Right lung (tissue), 5 donors: Measurements from ENCODE around the gene ATG16L1. TPM values are rescaled to one million over a fixed set of nuclear protein-coding genes. Genes with fewer than 3 reads are reported as not detected.

ENCODE experiments used
- DNase-seq, 2 donors: peaks; one replicate each; pipeline ENCODE4 v3.0.0-alpha.2; 2013
- polyA plus RNA-seq, 5 donors: library from polyadenylated mRNA; unstranded; fragments of 120-200 nt; gene quantifications; one replicate each; pipeline versions ENCODE4 v1.2.1 to v1.2.3, GENCODE V29; 2013; ENCODE audit warnings: inconsistent platforms in 1 of 5, low replicate concordance in 1 of 5; ENCODE audit not compliant: insufficient read length in 5 of 5, insufficient read depth in 1 of 5

The ATG16L1 gene
- polyA plus RNA-seq, 5 donors, result 19.1 to 26.5 (median 21.5) TPM

DNA sequence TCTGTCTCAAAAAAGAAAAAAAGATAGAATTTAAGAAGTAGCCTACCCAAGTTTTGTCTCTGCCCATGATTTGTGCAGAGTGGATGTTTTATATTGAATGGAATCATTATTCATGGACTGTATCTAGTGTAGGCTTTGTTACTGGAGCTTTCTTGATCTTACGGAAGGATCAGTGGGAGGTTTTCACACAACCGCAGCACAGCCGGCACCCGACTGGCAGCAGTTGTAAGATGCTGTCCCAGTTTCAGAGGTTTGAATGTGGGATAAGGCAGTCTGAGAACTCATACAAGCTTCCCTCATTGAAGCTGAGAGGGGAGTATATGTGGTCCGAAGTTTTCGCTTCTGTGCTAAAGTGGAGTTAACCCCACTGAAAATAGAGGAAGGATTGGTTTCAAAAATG is 36.4 kb downstream of the ATG16L1 start:
- DNase-seq, result no peak

DNA sequence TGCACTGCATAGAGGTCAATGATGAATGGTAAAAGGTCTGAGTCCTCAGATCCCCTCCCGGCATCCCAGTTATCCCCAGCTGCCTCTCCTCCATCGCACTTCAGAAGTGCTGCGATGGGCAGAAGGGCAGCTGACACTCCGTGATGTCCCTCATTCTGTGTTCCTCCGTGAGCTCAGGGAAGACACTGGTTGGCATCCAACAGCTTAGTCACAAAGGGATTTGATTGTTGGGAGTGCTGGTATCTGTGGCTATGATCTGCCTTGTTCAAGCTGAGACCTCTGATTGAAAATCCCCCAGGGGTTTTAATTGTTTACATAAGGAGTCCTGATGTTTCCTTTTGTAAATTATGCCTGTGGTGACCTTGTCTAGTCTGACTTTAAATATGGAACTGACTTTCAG is 37.2 kb downstream of the ATG16L1 start:
- no peak for DNase-seq

- no peak for DNase-seq
Measured at GRCh38 chr2:233289648-233290047, 38.2 kb downstream of the ATG16L1 start.

DNA sequence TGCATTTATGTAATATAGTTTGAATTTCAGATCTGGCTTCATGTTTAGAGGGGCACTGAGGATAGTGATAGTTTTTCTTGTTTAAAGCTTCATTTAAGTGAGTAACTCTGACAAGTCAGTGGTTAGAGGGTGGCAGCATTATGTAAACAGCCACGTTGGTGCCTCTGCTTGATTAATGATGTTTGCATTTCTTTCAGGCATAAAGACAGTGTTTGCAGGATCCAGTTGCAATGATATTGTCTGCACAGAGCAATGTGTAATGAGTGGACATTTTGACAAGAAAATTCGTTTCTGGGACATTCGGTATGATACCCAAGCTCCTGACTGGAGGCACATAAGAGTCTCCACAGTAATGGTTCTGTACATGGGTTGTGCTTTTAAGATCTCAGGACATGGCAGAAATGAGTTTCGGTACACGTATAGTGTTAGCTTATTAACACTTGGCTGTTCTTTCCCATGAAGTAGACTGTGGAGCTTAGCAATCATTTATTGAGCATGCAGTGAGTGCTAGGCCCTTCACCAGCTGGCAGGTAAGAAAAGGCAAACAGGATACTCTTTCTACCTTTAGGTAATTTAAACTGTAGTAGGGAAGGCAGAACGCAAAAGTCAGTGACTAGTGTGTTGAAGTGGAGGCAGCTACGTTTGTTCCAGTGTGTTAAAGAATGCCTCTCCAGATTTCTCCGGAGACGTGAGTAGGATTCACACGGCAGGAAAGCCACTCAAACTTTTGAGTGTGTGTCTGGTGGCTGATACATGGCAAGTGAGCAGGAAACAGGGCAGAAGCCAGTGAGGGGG is 38.8 kb downstream of the ATG16L1 start:
- peak in 1 of 2 donors; percentile 26 for DNase-seq

DNA sequence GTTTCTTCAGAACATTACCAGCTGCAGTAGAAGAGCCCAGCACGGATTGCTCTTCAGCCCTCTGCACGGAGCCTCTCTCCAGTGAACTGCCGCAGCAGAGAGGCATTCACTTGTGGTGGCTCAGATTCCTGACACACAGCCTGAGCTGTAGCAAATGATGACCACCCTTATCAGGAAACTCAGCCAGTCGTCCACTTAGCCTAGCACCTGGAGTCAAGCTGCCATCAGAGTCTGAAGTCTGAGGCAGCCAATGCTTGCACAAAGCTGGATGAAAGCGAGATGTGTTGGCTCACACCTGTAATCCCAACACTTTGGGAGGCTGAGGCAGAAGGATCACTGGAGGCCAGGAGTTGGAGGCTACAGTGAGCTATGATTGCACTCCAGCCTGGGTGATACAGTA is 44.4 kb downstream of the ATG16L1 start:
- DNase-seq, result no peak

DNA sequence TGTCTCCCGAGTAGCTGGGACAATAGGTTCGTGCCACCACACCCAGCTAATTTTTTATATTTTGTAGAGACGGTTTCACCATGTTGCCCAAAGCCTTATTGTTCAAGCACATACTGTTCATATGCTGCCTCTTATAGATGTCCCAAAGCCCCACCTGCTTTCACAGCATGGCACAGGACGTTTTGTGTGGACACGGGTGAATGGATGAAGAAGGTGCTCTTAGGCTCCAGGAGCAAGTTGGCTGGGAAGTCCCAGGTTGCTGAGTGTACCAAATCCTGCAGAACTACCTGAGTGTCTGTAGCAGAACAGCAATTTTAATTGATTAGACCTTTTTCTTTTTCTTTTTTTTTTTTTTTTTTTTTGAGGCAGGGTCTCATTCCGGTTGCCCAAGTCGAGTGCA is 45.6 kb downstream of the ATG16L1 start:
- no peak for DNase-seq

DNA sequence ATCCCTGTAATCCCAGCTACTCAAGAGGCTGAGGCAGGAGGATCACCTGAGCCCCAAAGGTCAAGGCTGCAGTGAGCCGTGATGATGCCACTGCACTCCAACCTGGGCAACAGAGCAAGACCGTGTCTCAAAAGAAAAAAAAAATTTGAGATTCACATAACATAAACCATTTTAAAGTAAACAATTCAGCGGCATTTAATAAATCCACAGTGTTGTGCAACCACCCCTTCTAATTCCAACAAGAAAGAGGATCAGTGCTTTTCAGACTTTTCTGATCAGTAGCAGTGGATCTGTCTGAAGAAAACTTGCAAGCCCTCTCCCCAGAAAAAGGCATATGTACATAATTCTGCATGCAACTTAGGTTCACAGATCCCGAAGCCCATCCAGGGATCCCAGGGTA is 48.9 kb downstream of the ATG16L1 start:
- DNase-seq, result no peak

DNA sequence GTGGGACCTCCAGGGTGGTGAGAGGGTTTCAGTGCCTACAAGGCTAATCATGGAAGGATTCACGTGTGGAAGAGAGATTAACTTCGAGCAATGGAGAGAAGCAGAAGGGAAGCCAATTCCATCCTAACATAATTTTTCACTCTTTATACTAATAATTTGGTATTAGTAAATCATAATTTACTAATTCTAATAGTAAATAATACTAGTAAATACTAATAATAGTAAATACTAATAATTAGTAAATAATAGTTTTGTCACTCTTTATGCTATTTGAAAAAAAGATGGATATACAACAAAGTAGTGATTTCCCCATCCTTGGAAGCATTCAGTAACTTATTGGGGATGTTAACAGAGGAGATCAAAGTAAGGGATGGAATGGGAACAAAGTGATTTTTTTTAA is 49.8 kb downstream of the ATG16L1 start:
- no peak for DNase-seq

GRCh38 chr2:233301811-233302210 is 50.3 kb downstream of the ATG16L1 start:
- DNase-seq, result no peak

GRCh38 chr2:233303252-233303651 is 51.8 kb downstream of the ATG16L1 start:
- DNase-seq, result no peak

GRCh38 chr2:233307565-233307964 is 56.1 kb downstream of the ATG16L1 start, which contains the start of gene SAG:
Gene SAG (plus strand): TSS chr2:233307816. CDS start chr2:233309190, 1,374 bp downstream.
- no peak for DNase-seq

DNA sequence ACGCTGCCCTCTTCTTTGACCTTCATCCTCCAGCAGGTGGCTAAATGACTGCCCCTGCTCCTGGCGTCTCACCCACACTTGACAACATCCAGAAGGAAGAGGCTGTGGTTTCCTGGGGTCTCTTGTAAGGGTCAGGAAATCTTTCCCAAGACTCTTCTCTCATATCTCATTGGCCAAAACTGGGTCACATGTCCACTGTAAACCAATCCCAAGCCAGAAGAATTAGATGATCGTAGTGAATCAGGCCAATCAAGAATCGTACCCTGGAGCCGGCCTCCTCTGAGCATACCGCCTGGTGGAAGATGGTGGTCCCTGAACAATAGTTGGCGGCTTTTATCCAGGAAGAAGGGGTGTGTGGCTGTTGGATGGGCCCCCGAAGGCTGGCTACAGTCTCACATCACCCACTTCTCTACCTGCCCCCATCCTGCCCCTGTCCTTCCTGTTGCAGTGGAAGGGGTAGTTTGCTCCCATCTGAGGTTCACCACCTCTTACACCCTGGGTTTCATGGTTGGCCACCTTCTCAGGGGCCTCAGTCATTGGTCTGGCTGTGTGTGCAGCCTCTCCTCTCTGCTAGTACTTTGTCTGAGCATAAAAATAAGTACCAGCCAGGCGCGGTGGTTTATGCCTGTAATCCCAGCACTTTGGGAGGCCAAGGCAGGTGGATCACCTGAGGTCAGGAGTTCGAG is 59.9 kb downstream of the ATG16L1 start:
- no peak for DNase-seq

GRCh38 chr2:233312874-233313273 is 61.4 kb downstream of the ATG16L1 start:
- no peak for DNase-seq

- no peak for DNase-seq
Measured at GRCh38 chr2:233314180-233314925, 62.9 kb downstream of the ATG16L1 start.

GRCh38 chr2:233317196-233317943 is 65.9 kb downstream of the ATG16L1 start:
- no peak for DNase-seq

DNA sequence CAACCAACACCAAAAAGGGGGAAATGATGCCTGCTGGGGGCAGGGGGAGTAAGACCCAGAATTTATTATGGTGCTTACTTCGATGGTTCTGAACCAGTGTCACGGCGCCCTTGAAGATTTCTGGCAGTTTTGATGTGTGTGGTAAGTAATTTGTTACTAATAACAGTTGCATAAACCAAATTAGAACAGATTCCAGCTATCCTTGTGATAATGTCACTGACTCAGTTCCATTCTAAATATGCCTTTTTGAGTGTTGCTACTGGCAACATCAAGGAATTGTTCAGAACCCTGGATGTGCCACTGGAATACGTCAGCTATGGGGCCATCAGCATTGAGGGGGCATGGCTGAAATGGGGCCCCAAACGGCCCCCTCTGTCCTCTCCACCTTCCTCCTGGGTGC is 67.8 kb downstream of the ATG16L1 start:
- no peak for DNase-seq

DNA sequence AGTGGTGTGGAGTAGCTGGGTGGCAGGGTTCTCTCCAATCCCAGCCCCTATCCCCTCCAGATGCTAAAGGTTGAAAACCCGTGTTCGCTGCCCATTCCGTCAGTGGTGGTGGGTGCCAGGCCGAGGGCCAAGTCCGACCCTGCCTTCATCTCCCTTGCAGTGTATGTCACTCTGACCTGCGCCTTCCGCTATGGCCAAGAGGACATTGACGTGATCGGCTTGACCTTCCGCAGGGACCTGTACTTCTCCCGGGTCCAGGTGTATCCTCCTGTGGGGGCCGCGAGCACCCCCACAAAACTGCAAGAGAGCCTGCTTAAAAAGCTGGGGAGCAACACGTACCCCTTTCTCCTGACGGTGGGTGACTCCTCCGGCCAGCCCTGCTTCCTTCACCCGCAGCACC is 69.0 kb downstream of the ATG16L1 start:
- DNase-seq, result no peak

- no peak for DNase-seq
Measured at GRCh38 chr2:233321166-233321565, 69.7 kb downstream of the ATG16L1 start.

DNA sequence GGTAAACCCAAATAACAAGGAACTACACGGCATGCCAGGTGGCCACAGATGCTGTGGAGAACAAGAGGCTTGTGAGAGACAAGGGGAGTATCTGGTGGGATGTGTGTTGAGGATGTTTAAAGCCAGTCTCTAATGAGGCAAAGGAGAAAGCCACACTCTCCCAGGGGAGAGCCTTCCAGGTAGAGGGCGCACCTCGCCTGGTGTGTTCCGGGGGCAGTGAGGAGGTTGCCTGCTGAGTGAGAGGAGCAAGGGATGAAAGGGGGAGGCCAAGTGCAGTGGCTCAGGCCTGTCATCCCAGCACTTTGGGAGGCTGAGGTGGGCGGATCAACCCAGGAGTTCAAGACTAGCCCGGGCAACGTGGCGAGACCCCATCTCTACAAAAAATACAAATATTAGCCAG is 72.4 kb downstream of the ATG16L1 start:
- DNase-seq, result no peak

GRCh38 chr2:233325256-233325655 is 73.8 kb downstream of the ATG16L1 start:
- peak; percentile 47 to 60 for DNase-seq

DNA sequence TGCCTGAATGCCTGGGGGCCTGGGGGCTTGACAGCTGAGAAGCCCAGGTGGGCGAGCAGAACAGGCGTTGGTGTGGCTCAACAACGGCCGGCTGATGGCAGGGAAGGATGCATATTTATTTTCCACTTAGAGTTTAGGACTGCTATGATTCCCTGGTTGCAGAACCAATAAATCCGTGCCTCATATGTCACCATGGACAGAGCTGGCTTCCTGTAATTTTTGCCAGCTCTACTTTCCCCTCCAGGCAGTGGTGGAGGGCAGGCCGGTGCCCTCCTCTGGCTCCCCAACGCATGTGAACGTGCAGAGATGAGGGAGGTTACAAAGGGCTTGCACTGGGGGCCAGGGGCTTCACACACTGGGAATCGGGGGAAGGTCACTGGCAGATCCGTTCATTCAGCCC is 74.3 kb downstream of the ATG16L1 start:
- DNase-seq, result no peak

DNA sequence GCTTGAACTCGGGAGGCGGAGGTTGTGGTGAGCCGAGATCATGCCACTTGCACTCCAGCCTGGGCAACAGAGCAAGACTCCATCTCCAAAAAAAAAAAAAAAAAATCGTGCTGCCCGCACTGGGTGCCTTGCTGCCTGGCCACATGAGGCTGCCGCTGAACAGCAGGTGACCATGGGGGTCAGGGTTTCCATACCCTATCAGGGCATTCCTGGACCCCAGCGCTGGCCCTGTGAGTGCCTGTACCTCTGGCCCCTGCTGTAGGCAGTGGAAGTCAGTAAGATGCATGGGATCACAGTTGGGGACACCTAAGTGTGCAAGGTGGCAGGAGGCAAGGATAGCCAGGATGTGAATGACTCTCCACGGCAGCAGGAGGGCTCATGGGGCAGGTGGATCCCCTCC is 75.0 kb downstream of the ATG16L1 start:
- no peak for DNase-seq
